HFFc6 (cell line): ENCODE measurements around the gene ACACB. TPM values are rescaled to one million over a fixed set of nuclear protein-coding genes. Genes with fewer than 3 reads are reported as not detected.

Experiments used
- DNase-seq: peaks from one replicate; pipeline ENCODE4 v3.0.0-alpha.2; 2018
- H3K27ac Mint-ChIP-seq: 2 replicates; pipeline ENCODE4 v1.8.0; 2020; ENCODE audit warnings: mild to moderate bottlenecking, mixed read lengths
- H3K27me3 Mint-ChIP-seq: 2 replicates; pipeline ENCODE4 v1.8.0; 2021; ENCODE audit warnings: mild to moderate bottlenecking, moderate library complexity, mixed read lengths; ENCODE audit not compliant: insufficient read depth
- H3K36me3 Mint-ChIP-seq: 2 replicates; pipeline ENCODE4 v1.8.0; 2021; ENCODE audit warnings: low read depth, mixed read lengths
- H3K4me1 Mint-ChIP-seq: 2 replicates; pipeline ENCODE4 v1.8.0; 2020; ENCODE audit warnings: low read depth, mixed read lengths
- H3K4me3 Mint-ChIP-seq: 2 replicates; pipeline ENCODE4 v1.8.0; 2020; ENCODE audit warnings: mild to moderate bottlenecking, moderate library complexity, mixed read lengths
- H3K9me3 Mint-ChIP-seq: 2 replicates; pipeline ENCODE4 v1.8.0; 2020; ENCODE audit warnings: mild to moderate bottlenecking, mixed read lengths
- CTCF ChIP-seq: fragments of 200-600 bp; sonication (generic); IDR thresholded peaks from 2 replicates; pipeline ENCODE4 v1.5.0; 2021; ENCODE audit warnings: antibody characterized with exemption, mild to moderate bottlenecking
- total RNA-seq, 6 experiments: library from RNA; stranded (reverse); fragmentation: NEBNext Ultra II Directional; extraction: Animal tissue kit (Norgen Biotek cat#: 25700); gene quantifications; 2 replicates in 1 of 6; 3 replicates in 5 of 6; pipeline ENCODE4 v1.2.3, GENCODE V29; 2021

The ACACB gene
- total RNA-seq, 6 experiments from 2014 or later, result 1.0 to 2.1 (median 1.3) TPM

GRCh38 chr12:109246221-109246620, 129.8 kb downstream of the ACACB start:
- no peak for DNase-seq
- Mint-ChIP-seq H3K36me3 (no peaks in the 10 kb centered on the region), H3K4me3 (no peak overlapping the region), H3K4me1 (no peaks in the 10 kb centered on the region), H3K27ac (no peak overlapping the region), H3K9me3 (no peaks in the 10 kb centered on the region), H3K27me3 (peaks cover 2% of the 10 kb centered on the region; the same call in 1 of the 2 replicates)
- TF ChIP-seq CTCF, result no peak

GRCh38 chr12:109247831-109248654, 131.7 kb downstream of the ACACB start:
- H3K9me3 Mint-ChIP-seq, result no peaks in the 10 kb centered on the region
- H3K4me1 Mint-ChIP-seq, result no peaks in the 10 kb centered on the region
- no peak overlapping the region for H3K27ac Mint-ChIP-seq
- no peaks in the 10 kb centered on the region for H3K36me3 Mint-ChIP-seq
- peaks cover 3% of the 10 kb centered on the region for H3K27me3 Mint-ChIP-seq
- H3K4me3 Mint-ChIP-seq, result no peak overlapping the region
- no peak for TF ChIP-seq CTCF
- no peak for DNase-seq

GRCh38 chr12:109250523-109250922, 134.1 kb downstream of the ACACB start:
- Mint-ChIP-seq H3K27me3 (peaks cover 3% of the 10 kb centered on the region), H3K36me3 (no peaks in the 10 kb centered on the region), H3K27ac (no peak overlapping the region), H3K9me3 (peaks cover 19% of the 10 kb centered on the region; the same call in 1 of the 2 replicates), H3K4me3 (no peak overlapping the region), H3K4me1 (no peaks in the 10 kb centered on the region)
- DNase-seq, result no peak
- no peak for TF ChIP-seq CTCF

- H3K36me3 Mint-ChIP-seq, result no peaks in the 10 kb centered on the region
- H3K4me3 Mint-ChIP-seq, result no peak overlapping the region
- H3K27me3 Mint-ChIP-seq, result peaks cover 3% of the 10 kb centered on the region
- H3K9me3 Mint-ChIP-seq, result peaks cover 19% of the 10 kb centered on the region; the same call in 1 of the 2 replicates
- TF ChIP-seq CTCF, result no peak
- H3K27ac Mint-ChIP-seq, result no peak overlapping the region
- H3K4me1 Mint-ChIP-seq, result no peaks in the 10 kb centered on the region
- DNase-seq, result no peak
Observed at GRCh38 chr12:109252799-109253198, 136.4 kb downstream of the ACACB start.

- peaks cover 3% of the 10 kb centered on the region for H3K27me3 Mint-ChIP-seq
- TF ChIP-seq CTCF, result no peak
- no peak for DNase-seq
- H3K27ac Mint-ChIP-seq, result no peak overlapping the region
- no peaks in the 10 kb centered on the region for H3K36me3 Mint-ChIP-seq
- H3K4me3 Mint-ChIP-seq, result no peak overlapping the region
- peaks cover 19% of the 10 kb centered on the region; the same call in 1 of the 2 replicates for H3K9me3 Mint-ChIP-seq
- no peaks in the 10 kb centered on the region for H3K4me1 Mint-ChIP-seq
Observed at GRCh38 chr12:109253913-109254544, 137.6 kb downstream of the ACACB start.
